Natural killer cell (primary cell): Measurements from ENCODE around the gene SLC9A7. TPM values are rescaled to one million over a fixed set of nuclear protein-coding genes. Genes with fewer than 3 reads are reported as not detected.
A peak's percentile ranks its signal among the peaks of the same experiment; 100 is the strongest.

Source experiments
- ATAC-seq, 3 donors: fragments of 150-1000 bp in 2 of 3; fragments of 200-7000 bp in 1 of 3; cut with Tn5 transposase; 1 replicate in 1 of 3; 2 replicates in 2 of 3; pipeline ENCODE4 v1.10.0; 2021; ENCODE audit warnings: mild to moderate bottlenecking in 2 of 3, moderate library complexity in 2 of 3
- DNase-seq, 2 donors: peaks; one replicate each; pipeline versions ENCODE4 v3.0.0 to v3.0.0-alpha.2; 2013 to 2021; ENCODE audit warnings: mixed read lengths in 1 of 2
- H3K27ac ChIP-seq: one replicate; pipeline ENCODE4 v1.5.1; 2013; ENCODE audit warnings: mild to moderate bottlenecking, low read length
- H3K27me3 ChIP-seq: one replicate; pipeline ENCODE4 v1.6.1; 2013; ENCODE audit warnings: low read length; ENCODE audit not compliant: control insufficient read depth, insufficient read depth
- H3K36me3 ChIP-seq: one replicate; pipeline ENCODE4 v1.6.1; 2013; ENCODE audit warnings: low read length; ENCODE audit not compliant: control insufficient read depth, insufficient read depth
- H3K4me1 ChIP-seq: one replicate; pipeline ENCODE4 v1.6.1; 2013; ENCODE audit warnings: low read length; ENCODE audit not compliant: control insufficient read depth, insufficient read depth
- H3K4me3 ChIP-seq: one replicate; pipeline ENCODE4 v1.5.1; 2013; ENCODE audit warnings: low read length
- H3K9me3 ChIP-seq: one replicate; pipeline ENCODE4 v1.6.1; 2013; ENCODE audit warnings: low read length; ENCODE audit not compliant: control insufficient read depth, insufficient read depth
- H3K27ac Mint-ChIP-seq, 2 donors: one replicate each; pipeline ENCODE4 v1.8.0; 2022; ENCODE audit warnings: mild to moderate bottlenecking in 2 of 2, mixed read lengths in 2 of 2, moderate library complexity in 1 of 2
- H3K27me3 Mint-ChIP-seq, 2 donors: one replicate each; pipeline ENCODE4 v1.8.0; 2022; ENCODE audit warnings: low read depth in 2 of 2, mixed read lengths in 2 of 2
- H3K36me3 Mint-ChIP-seq: one replicate; pipeline ENCODE4 v1.8.0; 2022; ENCODE audit warnings: mixed read lengths
- H3K4me1 Mint-ChIP-seq, 2 donors: one replicate each; pipeline ENCODE4 v1.8.0; 2022; ENCODE audit warnings: mixed read lengths in 2 of 2
- H3K4me3 Mint-ChIP-seq: one replicate; pipeline ENCODE4 v1.8.0; 2022; ENCODE audit warnings: mild to moderate bottlenecking, moderate library complexity, mixed read lengths
- H3K9me3 Mint-ChIP-seq, 2 donors: one replicate each; pipeline ENCODE4 v1.8.0; 2022; ENCODE audit warnings: mixed read lengths in 2 of 2
- WGBS: methylation state at CpG from one replicate; pipeline ENCODE4 v1.1.7; 2013; ENCODE audit warnings: missing lambda C conversion rate; ENCODE audit not compliant: insufficient coverage; 5-methylcytosine and 5-hydroxymethylcytosine counted together
- intact Hi-C: fragments of 100-400 bp; cut with micrococcal nuclease; formaldehyde crosslinking; loops from one replicate; pipeline ENCODE4 v1.14.2; 2022
- total RNA-seq, 4 donors: library from RNA; stranded (reverse); fragments of 120-200 nt in 1 of 4; gene quantifications; one replicate each; pipeline versions ENCODE4 v1.2.3 to v1.2.4, GENCODE V29; 2013 to 2022
- TF ChIP-seq, protein P1 (sequence below): fragments of 200-600 bp; IDR thresholded peaks from one replicate; pipeline ENCODE4 v1.8.0; 2022; ENCODE audit warnings: antibody characterized with exemption

SLC9A7 gene
- total RNA-seq: 1 to 10 TPM in 1 of 3 donors, under 1 TPM in 2; 0.39 to 1.1 (median 0.75) TPM
- 28.8 TPM for total RNA-seq (2013)

DNA sequence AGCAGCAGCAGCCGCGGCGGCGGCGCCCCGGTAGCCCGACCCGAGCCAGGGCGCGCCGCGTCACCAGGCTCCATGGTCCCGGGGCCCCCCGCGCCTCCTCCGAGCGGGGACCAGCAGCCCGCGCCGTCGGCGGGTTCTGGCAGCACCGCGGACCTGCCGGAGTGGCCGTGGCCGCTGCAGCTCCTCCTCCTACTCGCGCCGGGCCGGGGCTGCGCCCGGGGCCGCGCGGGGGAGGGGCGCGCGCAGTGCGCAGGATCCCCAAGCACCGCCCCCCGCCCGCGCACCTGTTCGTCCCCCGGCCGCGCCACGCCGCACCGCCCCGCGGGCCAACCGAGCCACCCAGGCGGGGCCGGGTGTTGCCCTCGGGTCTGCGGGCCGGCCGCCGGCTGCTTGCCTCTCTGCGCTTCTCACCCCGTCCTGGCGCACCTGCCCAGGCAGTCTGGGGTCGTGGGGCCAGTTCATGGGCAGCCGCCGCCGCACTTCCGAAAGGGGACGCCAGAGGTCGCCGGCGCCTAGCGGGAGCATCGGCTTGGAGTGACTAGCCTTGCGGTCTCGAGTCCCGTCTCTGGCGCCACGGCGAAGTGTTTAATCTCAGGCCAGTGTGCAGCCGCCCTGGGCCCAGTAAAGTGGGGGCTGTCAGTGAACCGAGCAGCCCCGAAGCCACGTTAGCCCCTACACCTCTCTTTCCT is at the start of gene SLC9A7:
Gene SLC9A7, minus strand, starts transcription at position 163 of the 689 bp plus-strand sequence. Its CDS starts 89 bp downstream, at position 74.
- TF ChIP-seq, protein P1, sequence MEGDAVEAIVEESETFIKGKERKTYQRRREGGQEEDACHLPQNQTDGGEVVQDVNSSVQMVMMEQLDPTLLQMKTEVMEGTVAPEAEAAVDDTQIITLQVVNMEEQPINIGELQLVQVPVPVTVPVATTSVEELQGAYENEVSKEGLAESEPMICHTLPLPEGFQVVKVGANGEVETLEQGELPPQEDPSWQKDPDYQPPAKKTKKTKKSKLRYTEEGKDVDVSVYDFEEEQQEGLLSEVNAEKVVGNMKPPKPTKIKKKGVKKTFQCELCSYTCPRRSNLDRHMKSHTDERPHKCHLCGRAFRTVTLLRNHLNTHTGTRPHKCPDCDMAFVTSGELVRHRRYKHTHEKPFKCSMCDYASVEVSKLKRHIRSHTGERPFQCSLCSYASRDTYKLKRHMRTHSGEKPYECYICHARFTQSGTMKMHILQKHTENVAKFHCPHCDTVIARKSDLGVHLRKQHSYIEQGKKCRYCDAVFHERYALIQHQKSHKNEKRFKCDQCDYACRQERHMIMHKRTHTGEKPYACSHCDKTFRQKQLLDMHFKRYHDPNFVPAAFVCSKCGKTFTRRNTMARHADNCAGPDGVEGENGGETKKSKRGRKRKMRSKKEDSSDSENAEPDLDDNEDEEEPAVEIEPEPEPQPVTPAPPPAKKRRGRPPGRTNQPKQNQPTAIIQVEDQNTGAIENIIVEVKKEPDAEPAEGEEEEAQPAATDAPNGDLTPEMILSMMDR: peak; percentile 66
- H3K36me3 ChIP-seq: no peaks in the 10 kb centered on the region
- peaks cover 16% of the 10 kb centered on the region for H3K4me1 ChIP-seq
- Mint-ChIP-seq H3K4me3 (peak within 1 kb of the TSS; percentile 85), H3K27ac (peak within 1 kb of the TSS in 1 of 2 donors; percentile 45), H3K27me3 (peaks cover 4 to 29% of the 10 kb centered on the region in 2 donors), H3K4me1 (peaks cover 6 to 7% of the 10 kb centered on the region in 2 donors), H3K36me3 (no peaks in the 10 kb centered on the region), H3K9me3 (no peaks in the 10 kb centered on the region)
- H3K9me3 ChIP-seq: no peaks in the 10 kb centered on the region
- DNase-seq: peak; percentile 66 to 81
- peak within 1 kb of the TSS; percentile 51 for H3K4me3 ChIP-seq
- peak; percentile 87 to 89 (median 89) for ATAC-seq
- intact Hi-C loops: loop anchor here (1.0 to 2.0 kb wide), 2 partner anchors 37 to 220 kb away; no protein-coding TSS in a partner anchor
- under 1% methylated on average over 85 of the region's 85 CpGs for WGBS
- no peaks in the 10 kb centered on the region for H3K27me3 ChIP-seq
- H3K27ac ChIP-seq: peak within 1 kb of the TSS; percentile 43

DNA sequence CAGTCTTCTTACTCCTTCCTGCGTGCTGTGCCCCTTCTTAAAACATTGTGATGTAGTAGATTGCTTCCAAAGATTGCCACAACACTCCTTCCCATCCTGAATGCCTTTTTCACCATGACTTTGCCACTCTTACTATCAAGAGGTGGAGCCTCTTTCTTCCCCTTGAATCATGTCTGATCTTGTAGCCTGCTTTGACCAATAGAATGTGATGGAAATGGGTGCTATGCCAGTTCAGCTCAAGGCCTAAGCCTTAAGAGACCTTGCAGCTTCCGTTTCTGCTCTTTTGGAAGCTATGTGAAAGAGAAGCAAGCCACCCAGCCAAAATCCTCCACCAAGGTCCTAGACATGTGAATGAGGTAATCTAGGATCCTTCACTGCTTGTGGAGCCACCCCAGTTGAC is 46.4 kb upstream of the SLC9A7 start:
- Mint-ChIP-seq H3K9me3 (no peaks in the 10 kb centered on the region), H3K27ac (no peak overlapping the region), H3K4me3 (no peak overlapping the region), H3K4me1 (no peaks in the 10 kb centered on the region), H3K36me3 (no peaks in the 10 kb centered on the region), H3K27me3 (peaks cover 8% of the 10 kb centered on the region in 2 donors)
- intact Hi-C loops: no loop called here
- Histone ChIP-seq H3K27me3 (no peaks in the 10 kb centered on the region), H3K27ac (no peak overlapping the region), H3K4me3 (no peak overlapping the region), H3K9me3 (no peaks in the 10 kb centered on the region), H3K4me1 (no peaks in the 10 kb centered on the region), H3K36me3 (no peaks in the 10 kb centered on the region)
- TF ChIP-seq, protein P1: no peak
- no peak for DNase-seq
- no peak for ATAC-seq
- whole genome bisulfite sequencing: no CpG with 5 or more reads among the region's 2 CpGs

DNA sequence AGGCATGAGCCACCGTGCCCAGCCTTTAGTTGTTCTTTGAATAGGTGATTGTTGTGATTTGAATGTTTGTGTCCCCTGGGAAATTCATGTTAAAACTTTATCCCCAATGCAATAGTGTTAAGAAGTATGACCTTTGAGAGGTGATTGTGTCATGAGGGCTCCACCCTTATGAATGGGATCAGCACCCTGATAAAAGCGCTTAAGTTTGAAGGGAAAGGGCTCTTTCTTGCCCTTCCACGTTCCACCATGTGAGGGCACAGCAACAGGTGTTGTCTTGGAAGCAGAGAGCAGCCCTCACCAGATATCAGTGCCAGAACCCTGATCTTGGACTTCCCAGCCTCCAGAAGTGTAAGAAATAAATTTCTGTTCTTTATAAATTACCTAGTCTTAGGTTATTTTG is 44.2 kb upstream of the SLC9A7 start:
- Mint-ChIP-seq H3K36me3 (no peaks in the 10 kb centered on the region), H3K4me1 (no peaks in the 10 kb centered on the region), H3K27ac (no peak overlapping the region), H3K27me3 (no peaks in the 10 kb centered on the region), H3K4me3 (no peak overlapping the region), H3K9me3 (no peaks in the 10 kb centered on the region)
- TF ChIP-seq, protein P1: no peak
- no peaks in the 10 kb centered on the region for H3K9me3 ChIP-seq
- no peaks in the 10 kb centered on the region for H3K4me1 ChIP-seq
- DNase-seq: peak in 1 of 2 donors; percentile 2
- intact Hi-C loops: no loop called here
- H3K27me3 ChIP-seq: no peaks in the 10 kb centered on the region
- ATAC-seq: no peak
- no peaks in the 10 kb centered on the region for H3K36me3 ChIP-seq
- no peak overlapping the region for H3K4me3 ChIP-seq
- H3K27ac ChIP-seq: no peak overlapping the region
- 85% methylated on average over 2 of the region's 3 CpGs for WGBS
